ENCODE data around the gene MYO3B.
"Not testable (repeated sequence)": the region's sequence is repeated elsewhere in the genome, so short reads cannot be mapped to it uniquely, and the experiment has no call there.

The MYO3B gene

GRCh38 chr2:170261566-170261965, 83.6 kb downstream of the MYO3B start:
- H3K9me3 ChIP-seq (replicated peaks; ENCODE audit: insufficient read depth, low read length) = no peaks in the 10 kb centered on the region
- H3K4me1 ChIP-seq (ENCODE audit: low read length) = no peaks in the 10 kb centered on the region
- H3K9ac ChIP-seq (ENCODE audit: low read length) = no peak overlapping the region
- TF ChIP-seq EZH2phosphoT487 (IDR thresholded peaks at IDR 0.05; ENCODE audit: low read length) (no peak), CTCF (IDR thresholded peaks at IDR 0.05; ENCODE audit: low read length) (no peak), EZH2 (optimal IDR thresholded peaks at IDR 0.05; ENCODE audit: low read depth, low read length) (no peak)
- H2AFZ ChIP-seq (ENCODE audit: low read length) = no peak overlapping the region
- no peaks in the 10 kb centered on the region for H3K79me2 ChIP-seq (ENCODE audit: low read length)
- H3F3A ChIP-seq (ENCODE audit: insufficient read depth, low read length) = no peaks in the 10 kb centered on the region
- no peaks in the 10 kb centered on the region for H3K27me3 ChIP-seq (replicated peaks; ENCODE audit: insufficient read depth, low read length)
- no peaks in the 10 kb centered on the region for H3K9me2 ChIP-seq (replicated peaks; ENCODE audit: insufficient read depth, low read length)
- H4K20me1 ChIP-seq (ENCODE audit: insufficient read depth, low read length) = no peaks in the 10 kb centered on the region
- no peaks in the 10 kb centered on the region for H3K36me3 ChIP-seq (replicated peaks; ENCODE audit: insufficient read depth, low read length)
- DNase-seq = no peak
- no peak overlapping the region for H3K4me2 ChIP-seq (ENCODE audit: low read depth, low read length)
- no peak overlapping the region for H3K27ac ChIP-seq (ENCODE audit: low read length)
- no peak overlapping the region for H3K4me3 ChIP-seq (ENCODE audit: low read length)

- no peak for DNase-seq
- Histone ChIP-seq H3K9me3 (replicated peaks; ENCODE audit: insufficient read depth, low read length) (no peaks in the 10 kb centered on the region), H3K9ac (ENCODE audit: low read length) (no peak overlapping the region), H3K4me2 (ENCODE audit: low read depth, low read length) (no peak overlapping the region), H3K27me3 (replicated peaks; ENCODE audit: insufficient read depth, low read length) (no peaks in the 10 kb centered on the region), H3K4me3 (ENCODE audit: low read length) (no peak overlapping the region), H3K79me2 (ENCODE audit: low read length) (no peaks in the 10 kb centered on the region), H4K20me1 (ENCODE audit: insufficient read depth, low read length) (no peaks in the 10 kb centered on the region), H3K4me1 (ENCODE audit: low read length) (no peaks in the 10 kb centered on the region), H2AFZ (ENCODE audit: low read length) (no peak overlapping the region), H3F3A (ENCODE audit: insufficient read depth, low read length) (no peaks in the 10 kb centered on the region), H3K27ac (ENCODE audit: low read length) (no peak overlapping the region), H3K36me3 (replicated peaks; ENCODE audit: insufficient read depth, low read length) (no peaks in the 10 kb centered on the region), H3K9me2 (replicated peaks; ENCODE audit: insufficient read depth, low read length) (no peaks in the 10 kb centered on the region)
- no peak for TF ChIP-seq EZH2phosphoT487 (IDR thresholded peaks at IDR 0.05; ENCODE audit: low read length)
- TF ChIP-seq EZH2 (optimal IDR thresholded peaks at IDR 0.05; ENCODE audit: low read depth, low read length) = no peak
- no peak for TF ChIP-seq CTCF (IDR thresholded peaks at IDR 0.05; ENCODE audit: low read length)
These were observed 84.4 kb downstream of the MYO3B start for GRCh38 chr2:170262343-170262742.

GRCh38 chr2:170262806-170263205, 84.9 kb downstream of the MYO3B start:
- Histone ChIP-seq H3K4me3 (ENCODE audit: low read length) (no peak overlapping the region), H4K20me1 (ENCODE audit: insufficient read depth, low read length) (no peaks in the 10 kb centered on the region), H3K9me3 (replicated peaks; ENCODE audit: insufficient read depth, low read length) (no peaks in the 10 kb centered on the region), H3K4me1 (ENCODE audit: low read length) (no peaks in the 10 kb centered on the region), H3K79me2 (ENCODE audit: low read length) (no peaks in the 10 kb centered on the region), H3K27me3 (replicated peaks; ENCODE audit: insufficient read depth, low read length) (no peaks in the 10 kb centered on the region), H3K36me3 (replicated peaks; ENCODE audit: insufficient read depth, low read length) (no peaks in the 10 kb centered on the region), H3F3A (ENCODE audit: insufficient read depth, low read length) (no peaks in the 10 kb centered on the region), H3K27ac (ENCODE audit: low read length) (no peak overlapping the region), H2AFZ (ENCODE audit: low read length) (no peak overlapping the region), H3K4me2 (ENCODE audit: low read depth, low read length) (no peak overlapping the region), H3K9me2 (replicated peaks; ENCODE audit: insufficient read depth, low read length) (no peaks in the 10 kb centered on the region), H3K9ac (ENCODE audit: low read length) (no peak overlapping the region)
- TF ChIP-seq EZH2 (optimal IDR thresholded peaks at IDR 0.05; ENCODE audit: low read depth, low read length) (no peak), CTCF (IDR thresholded peaks at IDR 0.05; ENCODE audit: low read length) (no peak), EZH2phosphoT487 (IDR thresholded peaks at IDR 0.05; ENCODE audit: low read length) (no peak)
- DNase-seq = no peak

GRCh38 chr2:170263728-170264521, 86.0 kb downstream of the MYO3B start:
- not testable (repeated sequence) for DNase-seq; H3K79me2 ChIP-seq (ENCODE audit: low read length); H3K27me3 ChIP-seq (replicated peaks; ENCODE audit: insufficient read depth, low read length); H3K4me3 ChIP-seq (ENCODE audit: low read length); H3K9ac ChIP-seq (ENCODE audit: low read length); H3F3A ChIP-seq (ENCODE audit: insufficient read depth, low read length); H3K4me1 ChIP-seq (ENCODE audit: low read length); H3K9me3 ChIP-seq (replicated peaks; ENCODE audit: insufficient read depth, low read length); H3K36me3 ChIP-seq (replicated peaks; ENCODE audit: insufficient read depth, low read length); H3K4me2 ChIP-seq (ENCODE audit: low read depth, low read length); H2AFZ ChIP-seq (ENCODE audit: low read length); H3K9me2 ChIP-seq (replicated peaks; ENCODE audit: insufficient read depth, low read length); H3K27ac ChIP-seq (ENCODE audit: low read length); H4K20me1 ChIP-seq (ENCODE audit: insufficient read depth, low read length)
